ENCODE data around the gene COX19. TPM values are rescaled to one million over a fixed set of nuclear protein-coding genes. Genes with fewer than 3 reads are reported as not detected.
"Not testable (repeated sequence)": the region's sequence is repeated elsewhere in the genome, so short reads cannot be mapped to it uniquely, and the experiment has no call there.

Gene COX19
- total and polyA plus RNA-seq, 2 of the 13 experiments (the other 11 are each of a cell fraction or from before 2014, with no cell fraction given) = 11.5 to 21.7 TPM

DNA sequence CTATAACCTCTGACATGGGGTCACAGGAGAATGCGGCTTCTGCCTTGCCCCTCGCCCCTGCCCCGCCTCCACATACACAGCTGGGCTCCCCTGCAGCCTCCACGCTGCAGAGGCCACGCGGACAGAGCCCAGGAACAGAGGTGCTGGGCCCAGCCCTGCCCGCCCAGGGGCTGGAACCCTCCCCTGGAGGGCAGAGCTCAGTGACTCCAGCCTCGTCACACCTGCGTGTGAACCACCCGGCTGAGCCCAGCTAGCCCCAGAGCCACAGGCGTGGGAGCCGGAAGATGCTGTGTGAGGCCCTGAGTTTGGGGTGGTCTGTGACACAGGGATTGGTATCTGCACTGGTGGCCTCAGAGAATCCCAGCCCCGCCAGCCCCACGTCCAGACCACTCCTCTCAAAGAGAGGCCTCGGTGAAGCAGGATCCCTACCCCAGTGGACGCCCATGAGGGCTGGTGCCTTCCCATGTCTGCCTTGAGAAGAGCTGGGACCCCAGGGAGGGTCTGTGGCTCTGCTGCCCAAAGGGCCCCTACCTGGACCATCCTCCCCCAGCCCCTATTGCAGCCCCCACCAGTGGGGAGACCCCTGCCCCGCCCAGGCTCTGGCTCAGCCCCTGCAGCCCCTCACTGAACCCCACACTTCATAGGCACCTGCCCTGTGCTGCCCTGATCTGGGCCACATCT lies 12.8 kb downstream of the COX19 start:
- no TSS peak for BruUV-seq (replicated peaks)
- peak overlapping the region; percentile 86; the same call in 1 of the 2 replicates for H3K4me2 ChIP-seq (ENCODE audit: low read depth, low read length)
- H3K4me3 ChIP-seq (replicated peaks in 1 of 3; ENCODE audit: insufficient read depth in 1 of 3, low read depth in 2 of 3, low read length in 3 of 3) = peak overlapping the region in 1 of 3 experiments; percentile 72; a peak in 1 of 6 replicates
- POLR2A ChIA-PET = interaction anchor here (1.0 to 1.8 kb wide), 4 partner anchors 10 to 23 kb away, joined by 3 to 15 read pairs (median 7); partner anchors contain the start of gene CYP2W1
- no peak overlapping the region for H3K27ac ChIP-seq (ENCODE audit: extremely low read length, insufficient read depth, low read length)
- ATAC-seq = peak; percentile 0; the same call in 2 of the 3 replicates
- in situ Hi-C loops (cut with HindIII; ENCODE audit: extremely low pct_ligation_motif_present, low pct_unique_long_range_greater_than_20kb) = no loop called here
- H3K79me2 ChIP-seq (ENCODE audit: insufficient read depth, low read length) = no peaks in the 10 kb centered on the region
- 85% methylated on average over 5 of the region's 17 CpGs for WGBS (ENCODE audit: low lambda C conversion rate)
- peaks cover 76% of the 10 kb centered on the region for H3K4me1 ChIP-seq (ENCODE audit: insufficient read depth, low read length)
- H3K36me3 ChIP-seq (replicated peaks in 1 of 2; ENCODE audit: control insufficient read depth in 1 of 2, insufficient read depth in 2 of 2, low read length in 2 of 2) = peaks cover 2 to 11% of the 10 kb centered on the region in 2 experiments; a peak in 4 of 5 replicates
- intact Hi-C loops (cut with micrococcal nuclease; ENCODE audit: unreplicated experiment) = no loop called here
- no peaks in the 10 kb centered on the region for H3K9me3 ChIP-seq (ENCODE audit: low read length)
- H2AFZ ChIP-seq (ENCODE audit: low read length) = no peak overlapping the region
- DNase-seq (ENCODE audit: low spot score) = no peak
- CTCF ChIA-PET (ENCODE audit: low intra/inter-chr PET ratio, low total read pairs) = no interaction called here
- H4K20me1 ChIP-seq (ENCODE audit: insufficient read depth, low read length) = peaks cover 9% of the 10 kb centered on the region; the same call in 1 of the 2 replicates
- H3K27me3 ChIP-seq (ENCODE audit: control insufficient read depth in 1 of 2, insufficient read depth in 2 of 2, low read length in 2 of 2) = no peaks in the 10 kb centered on the region
- TF ChIP-seq MAZ (IDR thresholded peaks at IDR 0.05; ENCODE audit: borderline replicate concordance, low read depth, low read length) (no peak), MAZ (CRISPR knock-in tag; IDR thresholded peaks at IDR 0.05; ENCODE audit: low read depth) (0 out of 2 replicates have a peak, but pooled peaks have one; percentile 11), RXRB (CRISPR knock-in tag; IDR thresholded peaks at IDR 0.05; ENCODE audit: borderline replicate concordance) (no peak), ZNF331 (CRISPR knock-in tag; IDR thresholded peaks at IDR 0.05) (peak; percentile 100)
- no peak for FAIRE-seq
- no peak overlapping the region for H3K9ac ChIP-seq (ENCODE audit: insufficient read depth, low read depth, low read length)

DNA sequence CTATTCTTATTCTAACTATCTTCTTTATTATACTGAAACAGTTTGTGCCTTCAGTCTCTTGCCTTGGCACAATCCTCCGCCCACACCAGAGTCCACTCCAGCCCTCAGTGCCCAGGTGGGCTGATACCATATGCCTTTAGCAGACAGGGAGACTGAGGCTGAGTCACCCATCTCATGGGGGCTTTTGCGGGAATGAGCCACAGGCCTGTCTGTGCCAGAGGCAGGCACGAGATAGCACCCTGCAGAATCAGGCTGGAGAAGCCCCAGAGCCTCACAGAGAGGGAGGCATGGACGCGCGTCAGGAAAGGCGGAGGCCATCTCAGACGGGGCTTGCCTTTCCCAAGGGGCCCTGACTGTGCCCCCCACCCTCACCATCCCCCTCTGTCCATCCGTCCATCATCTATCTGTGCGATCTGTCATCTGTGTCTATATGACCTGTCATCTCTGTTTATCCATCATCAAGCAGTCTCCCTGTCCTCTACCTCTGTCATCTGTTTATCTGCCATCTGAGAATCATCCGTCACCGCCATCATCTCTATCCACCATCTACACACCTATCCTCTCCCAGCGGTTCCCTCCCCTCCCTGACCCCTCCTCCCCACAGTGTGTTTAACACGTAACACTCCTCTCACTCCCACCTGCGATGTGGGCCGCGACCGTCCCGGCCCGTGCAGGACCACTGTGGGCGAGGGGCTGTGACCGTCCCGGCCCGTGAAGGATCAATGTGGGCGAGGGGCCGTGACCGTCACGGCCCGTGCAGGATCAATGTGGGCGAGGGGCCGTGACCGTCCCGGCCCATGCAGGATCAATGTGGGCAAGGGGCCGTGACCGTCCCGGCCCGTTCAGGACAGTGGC lies 13.6 kb downstream of the COX19 start:
- H3K79me2 ChIP-seq (ENCODE audit: insufficient read depth, low read length) = no peaks in the 10 kb centered on the region
- no peak overlapping the region for H3K9ac ChIP-seq (ENCODE audit: insufficient read depth, low read depth, low read length)
- no peak for ATAC-seq
- H3K4me2 ChIP-seq (ENCODE audit: low read depth, low read length) = no peak overlapping the region
- in situ Hi-C loops (cut with HindIII; ENCODE audit: extremely low pct_ligation_motif_present, low pct_unique_long_range_greater_than_20kb) (no loop called here), intact Hi-C loops (cut with micrococcal nuclease; ENCODE audit: unreplicated experiment) (no loop called here)
- H3K27me3 ChIP-seq (ENCODE audit: control insufficient read depth in 1 of 2, insufficient read depth in 2 of 2, low read length in 2 of 2) = no peaks in the 10 kb centered on the region
- DNase-seq (ENCODE audit: low spot score) = no peak
- no peak for FAIRE-seq
- H4K20me1 ChIP-seq (ENCODE audit: insufficient read depth, low read length) = peaks cover 7% of the 10 kb centered on the region; the same call in 1 of the 2 replicates
- H3K4me3 ChIP-seq (replicated peaks in 1 of 3; ENCODE audit: insufficient read depth in 1 of 3, low read depth in 2 of 3, low read length in 3 of 3) = no peak overlapping the region
- peaks cover 82% of the 10 kb centered on the region for H3K4me1 ChIP-seq (ENCODE audit: insufficient read depth, low read length)
- H2AFZ ChIP-seq (ENCODE audit: low read length) = no peak overlapping the region
- WGBS (ENCODE audit: low lambda C conversion rate) = 96% methylated on average over 36 of the region's 37 CpGs
- POLR2A ChIA-PET = interaction anchor here (1.6 to 5.2 kb wide), 5 partner anchors 12 to 24 kb away, joined by 3 to 95 read pairs (median 8); partner anchors contain the start of genes COX19 and CYP2W1
- CTCF ChIA-PET (ENCODE audit: low intra/inter-chr PET ratio, low total read pairs) = no interaction called here
- TF ChIP-seq ZNF317 (CRISPR knock-in tag; IDR thresholded peaks at IDR 0.05) = peak; percentile 94
- TF ChIP-seq, protein P1, sequence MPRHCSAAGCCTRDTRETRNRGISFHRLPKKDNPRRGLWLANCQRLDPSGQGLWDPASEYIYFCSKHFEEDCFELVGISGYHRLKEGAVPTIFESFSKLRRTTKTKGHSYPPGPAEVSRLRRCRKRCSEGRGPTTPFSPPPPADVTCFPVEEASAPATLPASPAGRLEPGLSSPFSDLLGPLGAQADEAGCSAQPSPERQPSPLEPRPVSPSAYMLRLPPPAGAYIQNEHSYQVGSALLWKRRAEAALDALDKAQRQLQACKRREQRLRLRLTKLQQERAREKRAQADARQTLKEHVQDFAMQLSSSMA (CRISPR knock-in tag; IDR thresholded peaks at IDR 0.05) = no peak
- peaks cover 0 to 4% of the 10 kb centered on the region in 2 experiments; a peak in 1 of 5 replicates for H3K36me3 ChIP-seq (replicated peaks in 1 of 2; ENCODE audit: control insufficient read depth in 1 of 2, insufficient read depth in 2 of 2, low read length in 2 of 2)
- H3K9me3 ChIP-seq (ENCODE audit: low read length) = no peaks in the 10 kb centered on the region
- no peak overlapping the region for H3K27ac ChIP-seq (ENCODE audit: extremely low read length, insufficient read depth, low read length)
- no TSS peak for BruUV-seq (replicated peaks)

DNA sequence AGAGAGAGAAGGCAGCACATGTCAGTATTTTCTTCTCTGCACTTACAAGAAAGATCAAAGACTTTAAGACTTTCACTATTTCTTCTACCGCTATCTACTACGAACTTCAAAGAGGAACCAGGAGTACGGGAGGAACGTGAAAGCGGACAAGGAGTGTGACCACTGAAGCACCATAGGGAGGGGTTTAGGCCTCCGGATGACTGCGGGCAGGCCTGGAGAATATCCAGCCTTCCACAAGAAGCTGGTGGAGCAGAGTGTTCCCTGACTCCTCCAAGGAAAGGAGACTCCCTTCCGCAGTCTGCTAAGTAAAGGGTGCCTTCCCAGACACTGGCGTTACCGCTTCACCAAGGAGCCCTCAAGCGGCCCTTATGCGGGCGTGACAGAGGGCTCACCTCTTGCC lies 14.4 kb downstream of the COX19 start:
- H3K4me3 ChIP-seq (replicated peaks in 1 of 3; ENCODE audit: insufficient read depth in 1 of 3, low read depth in 2 of 3, low read length in 3 of 3); FAIRE-seq; H3K27me3 ChIP-seq (ENCODE audit: control insufficient read depth in 1 of 2, insufficient read depth in 2 of 2, low read length in 2 of 2); intact Hi-C loops (cut with micrococcal nuclease; ENCODE audit: unreplicated experiment); H3K9me3 ChIP-seq (ENCODE audit: low read length); in situ Hi-C loops (cut with HindIII; ENCODE audit: extremely low pct_ligation_motif_present, low pct_unique_long_range_greater_than_20kb); H3K36me3 ChIP-seq (replicated peaks in 1 of 2; ENCODE audit: control insufficient read depth in 1 of 2, insufficient read depth in 2 of 2, low read length in 2 of 2); CTCF ChIA-PET (ENCODE audit: low intra/inter-chr PET ratio, low total read pairs); H3K4me2 ChIP-seq (ENCODE audit: low read depth, low read length); H2AFZ ChIP-seq (ENCODE audit: low read length); H4K20me1 ChIP-seq (ENCODE audit: insufficient read depth, low read length); H3K79me2 ChIP-seq (ENCODE audit: insufficient read depth, low read length); DNase-seq (ENCODE audit: low spot score); H3K9ac ChIP-seq (ENCODE audit: insufficient read depth, low read depth, low read length); BruUV-seq (replicated peaks); ATAC-seq: not testable (repeated sequence)
- Histone ChIP-seq H3K27ac (ENCODE audit: extremely low read length, insufficient read depth, low read length) (peak overlapping the region; percentile 73), H3K4me1 (ENCODE audit: insufficient read depth, low read length) (peaks cover 84% of the 10 kb centered on the region)
- 89% methylated on average over 12 of the region's 13 CpGs for WGBS (ENCODE audit: low lambda C conversion rate)
- POLR2A ChIA-PET = interaction anchor here (1.7 to 5.2 kb wide), 2 partner anchors 13 to 22 kb away, joined by 8 to 95 read pairs; partner anchors contain the start of genes COX19 and CYP2W1
